Central memory CD8-positive, alpha-beta T cell (primary cell): ENCODE results near the gene NDOR1.

ENCODE experiments used
- ATAC-seq: fragments of 150-1000 bp; cut with Tn5 transposase; replicated peaks from 2 replicates; pipeline ENCODE4 v1.10.0; 2022; ENCODE audit warnings: mild to moderate bottlenecking, moderate FRiP score, moderate number of reproducible peaks; ENCODE audit not compliant: poor library complexity, severe bottlenecking; ENCODE audit errors: extremely low read depth
- DNase-seq, 2 donors: peaks; one replicate each; pipeline ENCODE4 v3.0.0; 2021; ENCODE audit warnings: low spot score in 2 of 2
- H3K27ac Mint-ChIP-seq: one replicate; pipeline ENCODE4 v1.8.0; 2022; ENCODE audit warnings: low read depth, mild to moderate bottlenecking, moderate library complexity, mixed read lengths
- H3K27me3 Mint-ChIP-seq: one replicate; pipeline ENCODE4 v1.8.0; 2022; ENCODE audit warnings: mixed read lengths
- H3K36me3 Mint-ChIP-seq: one replicate; pipeline ENCODE4 v1.8.0; 2022; ENCODE audit warnings: mild to moderate bottlenecking, moderate library complexity, mixed read lengths; ENCODE audit not compliant: insufficient read depth
- H3K4me1 Mint-ChIP-seq: one replicate; pipeline ENCODE4 v1.8.0; 2022; ENCODE audit warnings: mixed read lengths
- H3K4me3 Mint-ChIP-seq: one replicate; pipeline ENCODE4 v1.8.0; 2022; ENCODE audit warnings: mild to moderate bottlenecking, moderate library complexity, mixed read lengths
- H3K9me3 Mint-ChIP-seq: one replicate; pipeline ENCODE4 v1.8.0; 2022; ENCODE audit warnings: mixed read lengths

The NDOR1 gene

DNA sequence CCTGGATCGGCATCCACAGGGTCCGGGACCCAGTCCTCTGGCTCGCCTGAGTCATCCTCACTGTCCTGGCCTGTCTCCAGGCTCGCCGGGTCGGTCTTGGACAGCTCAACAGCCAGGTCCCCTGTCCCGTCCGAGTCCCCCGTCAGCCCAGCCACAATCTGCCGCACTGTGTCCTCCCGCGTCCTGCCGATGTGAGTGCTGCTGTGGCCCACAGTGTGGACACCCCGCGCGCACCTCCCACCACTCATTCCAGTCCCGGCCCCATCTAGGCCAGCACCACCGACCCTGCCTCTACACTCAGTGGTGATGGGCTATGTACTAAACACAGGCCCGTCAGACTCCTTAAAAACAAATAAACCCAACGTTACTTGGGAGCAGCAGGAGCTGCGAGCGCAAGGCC is 23.8 kb upstream of the NDOR1 start:
- no peak for ATAC-seq
- H3K4me1 Mint-ChIP-seq: peaks cover 10% of the 10 kb centered on the region
- H3K27me3 Mint-ChIP-seq: no peaks in the 10 kb centered on the region

DNA sequence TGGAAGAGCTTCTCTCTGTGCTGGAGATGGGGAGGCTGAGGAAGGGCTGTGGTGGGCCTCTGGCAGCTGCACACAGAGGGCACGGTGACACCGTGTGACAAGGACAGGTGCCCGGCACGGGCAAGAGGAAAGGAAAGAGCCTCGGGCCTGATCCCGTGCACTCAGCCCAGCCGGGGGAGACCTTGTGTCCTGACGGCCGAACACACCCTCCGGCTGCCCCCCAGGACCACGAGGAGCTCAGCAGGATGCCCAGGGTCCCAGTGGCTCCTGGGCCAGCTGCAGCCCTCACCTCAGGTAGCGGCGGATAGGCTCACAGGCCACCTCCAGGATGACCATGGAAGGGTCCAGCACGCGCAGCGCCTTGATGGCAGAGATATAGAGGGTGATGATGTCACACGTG is 22.7 kb upstream of the NDOR1 start:
- H3K4me3 Mint-ChIP-seq: no peak overlapping the region
- peaks cover 22% of the 10 kb centered on the region for H3K36me3 Mint-ChIP-seq
- H3K4me1 Mint-ChIP-seq: peaks cover 18% of the 10 kb centered on the region
- DNase-seq (no peak), ATAC-seq (no peak)
- no peaks in the 10 kb centered on the region for H3K27me3 Mint-ChIP-seq
- H3K9me3 Mint-ChIP-seq: no peaks in the 10 kb centered on the region
- no peak overlapping the region for H3K27ac Mint-ChIP-seq

More for the DNA sequence above, 23.8 kb upstream of the NDOR1 start:
- Mint-ChIP-seq H3K27ac (peak overlapping the region; percentile 38), H3K4me3 (no peak overlapping the region), H3K36me3 (peaks cover 25% of the 10 kb centered on the region), H3K9me3 (no peaks in the 10 kb centered on the region)
- DNase-seq: no peak

DNA sequence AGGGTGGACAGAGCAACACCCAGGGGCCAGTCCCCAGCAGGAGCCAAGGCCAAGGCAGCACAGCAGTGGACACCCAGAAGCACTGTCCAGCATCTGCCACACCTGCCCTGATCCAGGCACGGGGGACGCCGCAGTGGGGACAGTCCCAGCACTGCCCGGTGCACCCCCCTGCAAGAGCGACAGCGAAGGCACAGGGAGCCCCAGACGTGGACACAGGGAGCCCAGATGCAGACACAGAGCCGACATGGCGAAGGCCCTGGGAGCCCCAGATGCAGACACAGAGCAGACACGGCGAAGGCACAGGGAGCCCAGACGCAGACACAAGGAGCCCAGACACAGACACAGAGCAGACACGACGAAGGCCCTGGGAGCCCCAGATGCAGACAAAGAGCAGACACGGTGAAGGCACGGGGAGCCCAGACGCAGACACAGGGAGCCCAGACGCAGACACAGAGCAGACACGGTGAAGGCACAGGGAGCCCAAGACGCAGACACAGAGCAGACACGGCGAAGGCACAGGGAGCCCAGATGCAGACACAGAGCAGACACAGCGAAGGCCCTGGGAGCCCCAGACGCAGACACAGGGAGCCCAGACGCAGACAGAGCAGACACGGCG is 21.4 kb upstream of the NDOR1 start:
- ATAC-seq: no peak
- H3K36me3 Mint-ChIP-seq: peaks cover 26% of the 10 kb centered on the region
- H3K9me3 Mint-ChIP-seq: no peaks in the 10 kb centered on the region
- peaks cover 22% of the 10 kb centered on the region for H3K4me1 Mint-ChIP-seq
- H3K27ac Mint-ChIP-seq: peak overlapping the region; percentile 44
- DNase-seq: no peak
- peak overlapping the region; percentile 13 for H3K4me3 Mint-ChIP-seq
- no peaks in the 10 kb centered on the region for H3K27me3 Mint-ChIP-seq

DNA sequence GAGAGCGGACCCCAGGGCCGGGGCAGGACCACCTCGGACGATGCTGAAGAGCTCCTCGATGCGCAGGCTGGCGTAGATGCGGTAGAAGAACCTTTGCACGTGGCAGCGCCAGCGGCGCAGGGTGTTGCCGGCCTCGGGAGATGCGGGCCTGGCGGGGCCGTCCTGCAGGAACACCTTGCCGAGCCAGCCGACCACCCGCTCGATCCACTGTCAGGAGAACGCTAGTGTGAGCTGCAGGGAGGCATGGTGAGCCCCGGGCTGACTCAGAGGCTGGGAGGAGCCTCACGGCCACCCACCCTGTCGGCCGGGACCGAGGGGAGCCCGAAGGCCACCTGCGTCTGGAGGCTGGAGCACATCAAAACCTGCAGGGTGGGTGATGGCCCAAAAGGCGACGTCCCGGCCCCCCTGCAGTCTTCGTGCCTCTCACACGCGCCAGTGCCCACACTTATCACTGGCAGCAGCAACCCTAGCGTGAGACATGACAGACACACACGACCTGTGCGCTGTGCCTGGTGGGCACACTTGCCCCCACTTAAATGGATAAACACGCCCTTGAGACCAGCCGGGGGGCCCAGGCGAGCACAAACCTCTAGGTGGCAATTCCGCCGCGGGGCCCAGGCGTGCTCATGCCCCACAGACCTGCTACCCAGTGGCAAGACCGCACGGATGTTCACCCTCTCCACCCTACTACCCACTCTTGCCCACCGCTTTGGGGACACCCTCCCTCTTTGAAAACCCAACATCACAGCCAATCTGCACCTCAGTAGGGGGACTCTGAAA is 20.4 kb upstream of the NDOR1 start:
- Mint-ChIP-seq H3K27me3 (no peaks in the 10 kb centered on the region), H3K36me3 (peaks cover 25% of the 10 kb centered on the region), H3K4me1 (peaks cover 27% of the 10 kb centered on the region), H3K9me3 (no peaks in the 10 kb centered on the region), H3K27ac (no peak overlapping the region), H3K4me3 (peak overlapping the region; percentile 13)
- DNase-seq (no peak), ATAC-seq (no peak)

DNA sequence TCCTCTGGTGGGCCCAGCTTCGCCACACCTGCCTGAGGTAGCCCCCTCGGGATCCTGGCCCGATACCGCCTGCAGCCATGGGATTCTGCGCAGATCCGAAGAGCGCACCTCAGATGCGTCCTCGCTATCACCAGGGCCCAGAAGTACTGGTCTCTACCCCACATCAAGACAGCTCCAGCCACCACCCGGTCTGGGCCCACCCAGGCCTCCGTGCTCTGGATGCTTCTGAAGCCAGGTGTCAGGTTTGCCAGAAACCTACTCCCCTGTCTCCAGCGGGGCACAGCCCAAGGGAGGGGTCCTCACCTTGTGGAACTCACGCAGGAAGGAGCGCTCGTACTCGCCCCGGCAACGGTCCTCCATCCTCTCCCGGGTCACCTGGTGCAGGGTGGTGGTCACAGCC is 19.6 kb upstream of the NDOR1 start:
- Mint-ChIP-seq H3K4me3 (no peak overlapping the region), H3K4me1 (peaks cover 27% of the 10 kb centered on the region), H3K27me3 (no peaks in the 10 kb centered on the region), H3K36me3 (peaks cover 24% of the 10 kb centered on the region), H3K9me3 (no peaks in the 10 kb centered on the region), H3K27ac (no peak overlapping the region)
- DNase-seq: no peak
- ATAC-seq: no peak

DNA sequence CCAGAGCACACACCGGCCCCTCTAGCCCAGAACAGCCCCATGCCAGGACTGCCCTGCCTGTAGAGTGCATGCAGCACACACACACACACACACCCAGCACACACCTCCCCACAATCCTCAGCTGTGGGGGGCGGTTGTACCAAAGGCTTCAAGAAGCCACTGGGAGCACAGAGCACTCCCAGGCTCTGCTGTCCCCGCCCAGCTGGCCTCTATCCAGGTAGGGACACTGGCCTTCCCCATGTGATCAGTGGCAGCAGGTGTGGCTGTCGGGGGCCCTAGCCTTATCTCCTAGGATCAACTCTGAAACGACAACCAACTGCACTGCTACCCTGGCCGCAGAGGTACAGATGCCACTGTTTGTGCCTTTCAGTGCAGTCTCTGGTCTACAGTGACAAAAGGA is 19.1 kb upstream of the NDOR1 start:
- Mint-ChIP-seq H3K36me3 (peaks cover 27% of the 10 kb centered on the region), H3K27ac (no peak overlapping the region), H3K4me3 (peak overlapping the region; percentile 93), H3K27me3 (no peaks in the 10 kb centered on the region), H3K4me1 (peaks cover 27% of the 10 kb centered on the region), H3K9me3 (no peaks in the 10 kb centered on the region)
- DNase-seq (no peak), ATAC-seq (no peak)

DNA sequence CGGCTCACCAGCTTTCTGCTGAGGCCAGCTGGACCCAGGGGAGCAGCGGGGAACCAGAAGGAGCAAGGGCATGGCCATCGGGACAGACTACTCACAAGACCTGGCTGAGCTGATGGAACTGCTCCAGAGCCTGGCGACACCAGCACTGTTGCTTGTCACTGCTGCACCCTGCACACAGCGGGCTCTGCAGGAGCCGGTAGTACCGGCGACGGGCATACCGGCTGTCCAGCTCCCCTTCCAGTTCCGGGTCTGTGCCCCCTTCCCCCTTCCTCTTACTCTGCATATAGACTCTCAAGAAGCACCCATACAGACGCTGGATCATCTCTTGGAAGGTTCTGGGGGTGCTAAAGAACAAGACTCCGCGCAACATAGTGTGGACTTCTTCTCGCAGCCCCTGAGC is 18.1 kb upstream of the NDOR1 start:
- H3K36me3 Mint-ChIP-seq: peaks cover 24% of the 10 kb centered on the region
- H3K9me3 Mint-ChIP-seq: no peaks in the 10 kb centered on the region
- H3K27ac Mint-ChIP-seq: peak overlapping the region; percentile 93
- DNase-seq (no peak), ATAC-seq (no peak)
- peaks cover 27% of the 10 kb centered on the region for H3K4me1 Mint-ChIP-seq
- H3K27me3 Mint-ChIP-seq: no peaks in the 10 kb centered on the region
- H3K4me3 Mint-ChIP-seq: peak overlapping the region; percentile 93

DNA sequence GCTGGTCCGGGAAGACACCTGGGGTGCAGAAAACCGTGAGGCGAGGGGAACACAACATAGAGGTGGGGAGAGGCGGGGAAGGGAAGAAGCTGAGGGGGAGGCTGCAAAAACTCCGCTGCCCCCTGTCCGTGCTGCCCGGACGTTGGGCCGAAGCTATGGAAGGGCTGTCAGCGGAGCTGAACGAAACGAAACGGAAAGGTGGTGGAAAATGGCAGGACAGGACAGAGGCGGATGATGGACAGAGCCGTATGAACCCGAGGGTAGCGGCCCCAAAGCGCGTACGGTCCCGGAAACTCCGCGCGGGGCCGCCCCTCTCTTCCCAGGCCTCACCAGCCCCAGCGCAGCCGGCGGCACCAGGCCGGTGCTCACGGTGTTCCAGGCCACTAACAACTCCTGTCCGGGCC is 17.4 kb upstream of the NDOR1 start:
- ATAC-seq (peak; percentile 9), DNase-seq (no peak)
- Mint-ChIP-seq H3K36me3 (peaks cover 23% of the 10 kb centered on the region), H3K27me3 (no peaks in the 10 kb centered on the region), H3K9me3 (no peaks in the 10 kb centered on the region), H3K27ac (peak overlapping the region; percentile 93), H3K4me3 (peak overlapping the region; percentile 93), H3K4me1 (peaks cover 27% of the 10 kb centered on the region)

DNA sequence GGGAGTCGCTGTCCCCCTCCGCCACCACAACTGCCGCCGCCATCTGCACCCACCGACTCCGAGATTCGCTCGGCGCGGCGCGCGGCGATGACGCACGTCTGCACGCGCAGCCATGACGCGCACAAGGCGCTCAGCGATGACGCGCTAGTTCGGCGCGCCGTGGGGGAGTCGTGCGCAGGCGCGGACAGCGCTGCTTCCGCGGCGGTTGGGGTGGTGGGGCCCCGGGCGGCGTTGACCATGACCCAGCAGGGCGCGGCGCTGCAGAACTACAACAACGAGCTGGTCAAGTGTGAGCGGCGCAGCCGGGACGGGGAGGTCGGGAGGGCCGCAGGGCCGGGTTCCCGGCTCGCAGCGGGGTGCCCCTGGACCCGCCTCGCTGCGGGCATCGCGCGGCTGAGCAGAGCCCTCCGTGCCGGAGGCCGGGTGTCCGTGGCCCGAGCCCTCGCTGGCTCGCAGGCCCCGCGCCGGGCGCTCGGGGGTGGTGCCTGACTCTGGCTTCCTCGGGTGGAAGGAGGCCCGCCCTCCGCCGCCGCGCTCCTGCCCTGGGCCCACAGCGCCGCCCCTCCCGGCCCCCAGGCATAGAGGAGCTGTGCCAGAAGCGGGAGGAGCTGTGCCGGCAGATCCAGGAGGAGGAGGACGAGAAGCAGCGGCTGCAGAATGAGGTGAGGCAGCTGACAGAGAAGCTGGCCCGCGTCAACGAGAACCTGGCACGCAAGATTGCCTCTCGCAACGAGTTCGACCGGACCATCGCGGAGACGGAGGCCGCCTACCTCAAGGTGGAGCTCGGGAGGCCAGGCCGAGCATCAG is 16.8 kb upstream of the NDOR1 start, which contains the start of the genes ANAPC2 and SSNA1:
TSS of gene ANAPC2 (minus strand) at position 71 of the 807 bp plus-strand sequence. CDS start at position 43, 28 bp downstream.
TSS of gene SSNA1 (plus strand) at position 187 of the 807 bp plus-strand sequence. CDS start at position 238, 51 bp downstream.
- no peaks in the 10 kb centered on the region for H3K9me3 Mint-ChIP-seq
- H3K27ac Mint-ChIP-seq: peak within 1 kb of the TSS; percentile 93
- H3K36me3 Mint-ChIP-seq: peaks cover 20% of the 10 kb centered on the region
- H3K4me1 Mint-ChIP-seq: peaks cover 27% of the 10 kb centered on the region
- H3K27me3 Mint-ChIP-seq: no peaks in the 10 kb centered on the region
- peak; percentile 82 for ATAC-seq
- DNase-seq: peak; percentile 89
- peak within 1 kb of the TSS; percentile 93 for H3K4me3 Mint-ChIP-seq

DNA sequence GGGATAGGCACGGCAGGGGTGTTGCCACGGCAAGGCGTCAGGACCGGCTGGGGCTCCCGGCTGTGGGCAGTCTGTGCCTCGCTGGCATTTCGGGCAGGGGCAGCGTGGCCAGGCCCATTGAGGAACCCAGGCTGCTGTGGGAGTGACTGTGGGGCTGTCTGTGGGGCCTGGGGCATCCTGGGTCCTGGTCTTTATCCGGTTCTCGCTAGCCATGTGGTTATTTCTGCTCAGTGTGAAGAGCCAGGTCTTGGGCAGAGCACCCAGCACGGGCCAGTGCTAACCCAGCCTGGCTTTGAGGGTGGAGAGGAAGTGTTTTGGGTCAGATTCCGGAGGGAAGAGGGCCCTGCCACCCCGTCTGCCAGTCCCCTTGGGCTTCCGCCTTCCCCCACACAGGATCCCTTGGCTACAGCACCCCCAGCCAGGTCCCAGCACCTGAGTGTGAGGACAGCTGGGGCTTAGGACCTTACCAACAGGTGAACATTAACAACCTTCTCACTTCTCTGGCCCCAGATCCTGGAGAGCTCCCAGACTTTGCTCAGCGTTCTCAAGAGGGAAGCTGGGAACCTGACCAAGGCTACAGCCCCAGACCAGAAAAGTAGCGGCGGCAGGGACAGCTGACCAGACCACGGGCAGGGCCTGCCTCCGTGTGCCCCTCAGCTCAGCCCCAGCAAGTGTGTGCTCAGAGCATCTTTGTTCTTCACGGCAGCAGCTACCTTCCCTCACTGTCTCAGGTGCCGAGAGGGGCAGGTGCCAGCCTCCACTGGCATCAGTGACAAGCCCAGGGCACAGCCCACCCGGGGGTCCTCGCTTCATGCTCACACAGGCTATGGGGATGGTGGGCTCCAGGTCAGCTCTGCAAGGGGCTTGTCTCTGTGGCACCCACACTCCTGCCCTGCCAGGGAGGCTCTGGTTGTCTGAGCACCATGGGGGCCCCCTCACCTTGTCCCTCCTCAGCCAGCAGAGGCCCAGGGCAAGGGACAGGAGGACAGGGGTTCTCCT is 15.9 kb upstream of the NDOR1 start:
- peak overlapping the region; percentile 93 for H3K27ac Mint-ChIP-seq
- H3K4me3 Mint-ChIP-seq: peak overlapping the region; percentile 93
- H3K9me3 Mint-ChIP-seq: no peaks in the 10 kb centered on the region
- H3K36me3 Mint-ChIP-seq: peaks cover 20% of the 10 kb centered on the region
- no peak for DNase-seq
- ATAC-seq: no peak
- no peaks in the 10 kb centered on the region for H3K27me3 Mint-ChIP-seq
- H3K4me1 Mint-ChIP-seq: peaks cover 20% of the 10 kb centered on the region

DNA sequence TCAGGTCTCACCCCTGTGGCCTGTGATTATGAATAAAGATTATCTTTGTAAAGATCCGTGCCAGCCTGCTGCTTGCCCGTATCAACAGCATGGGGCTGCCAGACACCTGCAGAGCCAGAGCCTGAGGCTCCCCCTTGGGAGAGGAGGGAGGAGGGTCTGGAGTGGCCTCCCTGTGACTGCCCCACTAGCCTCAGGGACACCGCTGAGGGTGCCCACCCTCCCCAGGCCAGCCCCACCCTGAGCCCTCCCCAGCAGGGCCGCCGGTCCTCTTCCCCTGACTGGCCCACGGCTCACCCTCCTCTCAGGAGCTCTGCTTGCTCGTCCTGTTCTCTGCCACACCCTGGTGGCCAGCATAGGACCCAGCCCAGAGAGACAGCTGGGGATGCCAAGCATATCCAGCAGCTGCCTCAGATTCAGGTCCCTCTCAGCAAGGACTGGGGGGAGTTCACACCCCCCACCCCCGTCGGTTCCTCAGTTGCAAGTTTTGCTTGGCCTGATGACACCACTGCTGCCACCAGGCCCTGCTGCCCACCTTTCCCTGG is 15.1 kb upstream of the NDOR1 start:
- H3K4me1 Mint-ChIP-seq: peaks cover 18% of the 10 kb centered on the region
- no peak for ATAC-seq
- DNase-seq: no peak
- H3K27me3 Mint-ChIP-seq: no peaks in the 10 kb centered on the region
- H3K9me3 Mint-ChIP-seq: no peaks in the 10 kb centered on the region
- H3K4me3 Mint-ChIP-seq: peak overlapping the region; percentile 63
- H3K36me3 Mint-ChIP-seq: peaks cover 20% of the 10 kb centered on the region
- peak overlapping the region; percentile 87 for H3K27ac Mint-ChIP-seq
